SK-N-SH (cell line): ENCODE results near the gene TNRC6C. TPM values are rescaled to one million over a fixed set of nuclear protein-coding genes. Genes with fewer than 3 reads are reported as not detected.

Experiments
- CTCF ChIA-PET: fragments of 300-600, 350-600 bp; formaldehyde crosslinking; extraction: SDS; loops from one replicate; lab custom pipeline; 2021; lab: Yijun Ruan, JAX
- POLR2A ChIA-PET: fragments of 350-600 bp; sonication (Branson Sonifier 250); formaldehyde crosslinking; extraction: SDS; loops from one replicate; lab custom pipeline; 2020; ENCODE audit warnings: antibody characterized with exemption, inconsistent platforms; lab: Yijun Ruan, JAX
- DNase-seq: peaks from one replicate; pipeline ENCODE4 v3.0.0; 2012
- H2AFZ ChIP-seq: fragments of 200-600 bp; sonication (generic); 2 replicates; pipeline ENCODE4 v1.8.1; 2016; ENCODE audit warnings: antibody characterized with exemption, mild to moderate bottlenecking, low read depth
- H3F3A ChIP-seq: fragments of 200-600 bp; sonication (generic); replicated peaks from 2 replicates; pipeline ENCODE3; 2016; ENCODE audit warnings: antibody characterized with exemption, mild to moderate bottlenecking; ENCODE audit not compliant: insufficient read depth
- H3K27ac ChIP-seq, 2 experiments: fragments of 200-500 bp in 1 of 2; fragments of 200-600 bp in 1 of 2; sonication (Bioruptor generic) in 1 of 2; sonication (generic), shearing (Covaris generic) in 1 of 2; 2 replicates each; pipeline versions ENCODE4 v1.5.1 to v1.6.1; 2014 to 2016; ENCODE audit warnings: low read depth in 2 of 2, inconsistent platforms in 1 of 2, low read length in 1 of 2, mild to moderate bottlenecking in 1 of 2, mixed read lengths in 1 of 2
- H3K27me3 ChIP-seq: fragments of 200-600 bp; sonication (generic), shearing (Covaris generic); 2 replicates; pipeline ENCODE4 v1.6.1; 2016; ENCODE audit warnings: mixed run types; ENCODE audit not compliant: insufficient read depth
- H3K36me3 ChIP-seq, 2 experiments: fragments of 200-500 bp in 1 of 2; fragments of 200-600 bp in 1 of 2; sonication (Bioruptor generic) in 1 of 2; sonication (generic) in 1 of 2; replicated peaks in 1 of 2; 2 replicates each; pipeline versions ENCODE3 to v1.5.1; 2014 to 2016; ENCODE audit warnings: low read length in 1 of 2, mild to moderate bottlenecking in 1 of 2; ENCODE audit not compliant: insufficient read depth in 2 of 2, control insufficient read depth in 1 of 2
- H3K4me1 ChIP-seq, 2 experiments: fragments of 200-500 bp in 1 of 2; fragments of 200-600 bp in 1 of 2; sonication (Bioruptor generic) in 1 of 2; sonication (generic), shearing (Covaris generic) in 1 of 2; 2 replicates each; pipeline versions ENCODE4 v1.5.1 to v1.6.1; 2014 to 2016; ENCODE audit warnings: low read depth in 1 of 2, low read length in 1 of 2, mixed run types in 1 of 2; ENCODE audit not compliant: insufficient read depth in 2 of 2, control insufficient read depth in 1 of 2
- H3K4me2 ChIP-seq: fragments of 200-600 bp; sonication (generic), shearing (Covaris generic); 2 replicates; pipeline ENCODE4 v1.6.1; 2017; ENCODE audit warnings: mixed run types
- H3K4me3 ChIP-seq, 2 experiments: fragments of 200-500 bp in 1 of 2; fragments of 200-600 bp in 1 of 2; sonication (Bioruptor generic) in 1 of 2; sonication (generic), shearing (Covaris generic) in 1 of 2; 2 replicates each; pipeline versions ENCODE4 v1.5.1 to v1.8.1; 2014 to 2016; ENCODE audit warnings: low read depth in 2 of 2, inconsistent platforms in 1 of 2, low read length in 1 of 2, mild to moderate bottlenecking in 1 of 2, mixed read lengths in 1 of 2, moderate library complexity in 1 of 2
- H3K79me2 ChIP-seq: fragments of 200-600 bp; sonication (generic); 2 replicates; pipeline ENCODE4 v1.8.1; 2017; ENCODE audit warnings: mild to moderate bottlenecking; ENCODE audit not compliant: insufficient read depth
- H3K9ac ChIP-seq: fragments of 200-600 bp; sonication (generic); 2 replicates; pipeline ENCODE4 v1.6.1; 2017; ENCODE audit warnings: mixed run types
- H3K9me2 ChIP-seq: fragments of 200-600 bp; sonication (generic); 2 replicates; pipeline ENCODE4 v1.6.1; 2017; ENCODE audit warnings: mixed run types
- H3K9me3 ChIP-seq: fragments of 200-600 bp; sonication (generic); 2 replicates; pipeline ENCODE4 v1.6.1; 2017; ENCODE audit warnings: mixed run types, mild to moderate bottlenecking, moderate library complexity
- H4K20me1 ChIP-seq: fragments of 200-600 bp; sonication (generic); 2 replicates; pipeline ENCODE4 v1.6.1; 2017; ENCODE audit warnings: mild to moderate bottlenecking, mixed run types; ENCODE audit not compliant: insufficient read depth
- CTCF ChIP-seq: fragments of 200-600 bp; sonication (generic); IDR thresholded peaks from 2 replicates; pipeline ENCODE4 v1.6.1; 2017; ENCODE audit warnings: antibody characterized with exemption, mild to moderate bottlenecking, moderate library complexity
- ELF1 ChIP-seq: IDR thresholded peaks from 2 replicates; pipeline ENCODE4 v1.4.0; 2012
- EP300 ChIP-seq, 2 experiments: IDR thresholded peaks; 2 replicates each; pipeline versions ENCODE4 v1.4.0 to v1.6.1; 2012; ENCODE audit warnings: borderline replicate concordance in 1 of 2, low read depth in 1 of 2, low read length in 1 of 2
- EZH2phosphoT487 ChIP-seq: fragments of 200-600 bp; sonication (generic); IDR thresholded peaks from 2 replicates; pipeline ENCODE4 v1.6.1; 2017; ENCODE audit warnings: low read depth, mixed run types, mild to moderate bottlenecking, antibody characterized with exemption, moderate library complexity, borderline replicate concordance
- FOXJ3 ChIP-seq: sonication (generic); formaldehyde crosslinking; IDR thresholded peaks from 2 replicates; pipeline ENCODE4 v1.5.1; 2020; ENCODE audit warnings: mild to moderate bottlenecking, missing genetic modification reagents
- FOXM1 ChIP-seq: IDR thresholded peaks from 2 replicates; pipeline ENCODE4 v1.4.0; 2012; ENCODE audit warnings: low read depth, mild to moderate bottlenecking
- GABPA ChIP-seq: IDR thresholded peaks from 2 replicates; pipeline ENCODE4 v1.4.0; 2012; ENCODE audit warnings: low read depth, mild to moderate bottlenecking
- GATA2 ChIP-seq: sonication (generic); formaldehyde crosslinking; IDR thresholded peaks from 2 replicates; pipeline ENCODE4 v1.5.0; 2020; ENCODE audit warnings: mild to moderate bottlenecking, missing genetic modification reagents
- IRF3 ChIP-seq: fragments of 150-350 bp; IDR thresholded peaks from 2 replicates; pipeline ENCODE4 v1.6.1; 2016; ENCODE audit warnings: mild to moderate bottlenecking, low read depth, low read length
- MAX ChIP-seq: IDR thresholded peaks from 2 replicates; pipeline ENCODE4 v1.4.0; 2012; ENCODE audit warnings: low read depth
- MEF2A ChIP-seq: IDR thresholded peaks from 2 replicates; pipeline ENCODE4 v1.4.0; 2012; ENCODE audit warnings: low read depth, borderline replicate concordance
- MXI1 ChIP-seq: IDR thresholded peaks from 2 replicates; pipeline ENCODE4 v1.6.1; 2012; ENCODE audit warnings: mild to moderate bottlenecking, low read depth, low read length, improper control_type of control experiment
- NRF1 ChIP-seq: IDR thresholded peaks from 2 replicates; pipeline ENCODE4 v1.6.1; 2012; ENCODE audit warnings: low read depth, mild to moderate bottlenecking, low read length
- PBX3 ChIP-seq: IDR thresholded peaks from 2 replicates; pipeline ENCODE4; 2012
- RCOR1 ChIP-seq: fragments of 150-350 bp; IDR thresholded peaks from 2 replicates; pipeline ENCODE4 v1.6.1; 2017; ENCODE audit warnings: antibody characterized with exemption, low read length
- TAF1 ChIP-seq: IDR thresholded peaks from 2 replicates; pipeline ENCODE4 v1.6.1; 2012; ENCODE audit warnings: low read depth, mild to moderate bottlenecking, low read length, moderate library complexity, borderline replicate concordance
- TCF12 ChIP-seq: IDR thresholded peaks from 2 replicates; pipeline ENCODE4 v1.4.0; 2012
- TEAD4 ChIP-seq: IDR thresholded peaks from 2 replicates; pipeline ENCODE4 v1.4.0; 2012; ENCODE audit warnings: mild to moderate bottlenecking, borderline replicate concordance; ENCODE audit not compliant: insufficient read depth
- USF1 ChIP-seq: IDR thresholded peaks from 2 replicates; pipeline ENCODE4 v1.4.0; 2012; ENCODE audit warnings: low read depth, borderline replicate concordance
- USF2 ChIP-seq: fragments of 150-350 bp; IDR thresholded peaks from 2 replicates; pipeline ENCODE4 v1.6.1; 2017; ENCODE audit warnings: antibody characterized with exemption, low read length, low read depth, borderline replicate concordance
- YY1 ChIP-seq: IDR thresholded peaks from 2 replicates; pipeline ENCODE4 v1.4.0; 2012; ENCODE audit warnings: low read depth, mild to moderate bottlenecking
- ZBTB33 ChIP-seq: IDR thresholded peaks from 2 replicates; pipeline ENCODE4 v1.4.0; 2012; ENCODE audit warnings: low read depth, borderline replicate concordance
- WGBS: methylation state at CpG from one replicate; pipeline ENCODE4 v1.1.6; 2017; ENCODE audit warnings: low lambda C conversion rate; 5-methylcytosine and 5-hydroxymethylcytosine counted together
- polyA plus RNA-seq, 3 experiments: library from polyadenylated mRNA; depleted of rRNA; stranded (reverse); fragments of >200 nt; gene quantifications; 2 replicates each; pipeline ENCODE4 v1.2.3, GENCODE V29; 2012

The TNRC6C gene
- 1.6 and 2.2 TPM in 2 replicates for polyA plus RNA-seq (2012; rRNA removed)
- 1.6 and 1.9 TPM in 2 replicates for polyA plus RNA-seq (2012; cell fraction: cytosol; rRNA removed)
- polyA plus RNA-seq (2012; cell fraction: nucleus; rRNA removed), result 6.2 and 6.7 TPM in 2 replicates

GRCh38 chr17:77957857-77958715 is at the start of gene TNRC6C:
Gene TNRC6C, plus strand, starts transcription at chr17:77958703. Its CDS starts 45,504 bp downstream, at chr17:78004207.
- Histone ChIP-seq H3K9me3 (no peaks in the 10 kb centered on the region), H3K27ac (peak within 1 kb of the TSS in 1 of 2 experiments; percentile 92; a peak in 2 of 4 replicates), H3K4me2 (peak within 1 kb of the TSS; percentile 97), H3K9ac (peak within 1 kb of the TSS; percentile 55; the same call in 1 of the 2 replicates), H2AFZ (peak within 1 kb of the TSS; percentile 90), H3K4me3 (peak within 1 kb of the TSS; percentile 80 to 86), H3K9me2 (no peaks in the 10 kb centered on the region), H4K20me1 (peaks cover 33% of the 10 kb centered on the region), H3K4me1 (peaks cover 0 to 35% of the 10 kb centered on the region in 2 experiments; a peak in 3 of 4 replicates), H3K36me3 (no peaks in the 10 kb centered on the region), H3F3A (peaks cover 2% of the 10 kb centered on the region), H3K27me3 (peaks cover 42% of the 10 kb centered on the region; the same call in 1 of the 2 replicates), H3K79me2 (peaks cover 39% of the 10 kb centered on the region)
- POLR2A ChIA-PET, result interaction anchor here (0.6 to 2.6 kb wide), 73 partner anchors 10 to 1318 kb away, joined by 3 to 131 read pairs (median 5); no protein-coding TSS in a partner anchor
- CTCF ChIA-PET, result interaction anchor here (0.8 to 5.2 kb wide), 32 partner anchors 9 to 416 kb away, joined by 3 to 31 read pairs (median 4); no protein-coding TSS in a partner anchor
- peak; percentile 100 for DNase-seq
- WGBS, result 1% methylated on average over 54 of the region's 105 CpGs
- TF ChIP-seq MAX (peak; percentile 93), MXI1 (peak; percentile 85), GABPA (peak; percentile 69), TEAD4 (0 out of 2 replicates have a peak, but pooled peaks have one; percentile 8), EP300 (IDR thresholded peaks at IDR 0.05; ENCODE audit: borderline replicate concordance in 1 of 2, low read depth in 1 of 2, low read length in 1 of 2) (no peak; a peak in 1 of 4 replicates), MEF2A (no peak), EZH2phosphoT487 (no peak), RCOR1 (peak; percentile 34; the same call in 1 of the 2 replicates), CTCF (no peak), TCF12 (peak; percentile 48; the same call in 1 of the 2 replicates), TAF1 (peak; percentile 98), YY1 (peak; percentile 86), ZBTB33 (no peak), GATA2 (CRISPR knock-in tag) (peak; percentile 36; the same call in 1 of the 2 replicates), IRF3 (no peak), USF2 (peak; percentile 68; the same call in 1 of the 2 replicates), ELF1 (peak; percentile 81), PBX3 (peak; percentile 42), USF1 (peak; percentile 94), FOXJ3 (CRISPR knock-in tag) (no peak), FOXM1 (no peak), NRF1 (0 out of 2 replicates have a peak, but pooled peaks have one; percentile 3)
